Stimulated activated CD8-positive, alpha-beta memory T cell treated with anti-CD3 and anti-CD28 coated beads, Interleukin-7, amount 100 ng/mL, for 4 hours (primary cell): ENCODE data around the gene MN1.

ENCODE experiments used
- DNase-seq, 2 donors: peaks; one replicate each; pipeline ENCODE4 v3.0.0-alpha.2; 2020; ENCODE audit warnings: low read depth in 2 of 2

The MN1 gene

DNA sequence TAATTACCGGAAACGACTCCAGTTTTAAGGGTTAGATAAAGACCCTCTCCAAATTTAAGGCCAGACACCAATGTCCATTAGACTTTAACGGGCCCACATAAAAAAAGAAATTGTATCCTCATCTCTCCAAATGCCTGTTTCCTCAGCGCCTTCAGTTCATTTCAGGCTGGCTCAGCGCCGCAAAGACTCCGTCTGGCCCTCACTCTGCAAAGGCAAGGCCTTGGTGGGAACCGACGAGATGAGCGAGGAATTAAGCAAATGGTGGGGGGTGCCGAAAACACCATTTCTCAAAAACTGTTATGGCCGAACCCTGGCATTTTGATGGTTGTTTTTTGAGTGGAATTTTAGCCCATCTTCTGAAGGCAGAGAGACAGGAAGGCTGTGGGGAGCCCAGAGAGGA, 15.7 kb downstream of the MN1 start:
- no peak for DNase-seq

DNA sequence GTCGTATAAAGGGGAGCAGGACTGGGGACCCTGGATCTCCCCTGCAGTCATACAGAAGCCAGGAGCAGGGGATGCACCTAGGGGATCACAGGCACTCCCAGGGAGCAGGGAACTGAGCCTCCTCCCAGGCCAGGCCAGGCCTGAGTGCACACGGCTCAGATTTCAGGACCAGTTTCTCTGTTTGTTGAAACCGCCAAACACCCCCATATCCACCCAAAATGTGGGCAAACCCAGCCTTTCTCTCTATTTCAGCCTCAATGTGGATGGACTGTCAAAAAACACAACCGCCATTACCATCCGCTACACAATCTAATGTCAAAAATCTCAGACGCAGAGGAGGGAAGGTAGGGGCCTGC, 17.5 kb downstream of the MN1 start:
- no peak for DNase-seq

DNA sequence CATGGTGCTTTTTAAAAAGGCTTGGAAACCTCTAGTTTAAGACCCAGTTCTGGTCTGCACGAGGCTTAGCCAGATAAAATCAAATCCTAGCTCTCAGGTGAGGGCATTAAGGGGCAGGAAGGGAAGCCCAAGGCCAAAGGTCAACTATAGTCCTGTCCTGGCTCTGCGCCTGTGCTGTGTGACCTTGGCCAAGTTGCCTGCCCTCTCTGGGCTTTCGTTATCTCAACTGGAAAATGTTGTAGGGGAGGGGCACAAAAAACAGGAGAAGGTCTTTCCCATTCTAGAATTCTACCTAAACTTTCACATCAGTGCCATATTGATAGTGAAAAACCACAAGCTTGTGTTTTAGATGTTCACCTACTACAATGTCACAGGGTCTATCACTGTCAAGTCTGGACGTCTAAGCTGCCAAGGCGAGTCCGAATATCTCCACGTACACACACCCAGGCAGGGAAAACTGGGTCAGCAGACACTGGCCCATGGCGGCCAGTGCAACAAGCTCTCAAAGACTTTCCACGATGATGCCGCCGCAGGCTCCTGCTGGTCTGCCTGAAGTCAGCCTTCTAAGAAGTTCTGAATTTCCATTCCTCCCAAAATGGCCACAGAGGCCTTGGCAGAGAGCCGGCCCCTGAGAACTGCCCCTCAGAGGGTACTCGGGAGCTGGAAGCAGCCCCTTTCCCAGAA, 18.0 kb downstream of the MN1 start:
- no peak for DNase-seq

DNA sequence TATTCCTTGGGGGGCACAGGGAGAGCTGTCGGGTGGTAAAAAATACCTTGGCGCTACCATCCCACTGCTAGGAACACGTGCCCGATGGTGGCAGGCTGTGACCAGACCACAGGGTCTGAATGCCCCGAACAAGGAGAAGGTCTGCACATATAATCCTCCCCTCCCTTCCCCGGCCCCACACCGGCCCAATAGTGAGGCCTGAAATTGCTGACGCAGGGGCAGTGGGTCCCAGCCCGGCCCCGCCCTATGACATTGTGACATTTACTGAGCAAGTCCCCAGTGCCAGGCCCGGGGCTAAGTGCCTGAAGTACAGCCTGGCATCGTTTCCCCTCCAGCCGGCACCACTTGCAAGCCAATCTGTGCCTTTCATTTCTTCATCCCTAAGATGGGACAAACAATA, 19.5 kb downstream of the MN1 start:
- no peak for DNase-seq

DNA sequence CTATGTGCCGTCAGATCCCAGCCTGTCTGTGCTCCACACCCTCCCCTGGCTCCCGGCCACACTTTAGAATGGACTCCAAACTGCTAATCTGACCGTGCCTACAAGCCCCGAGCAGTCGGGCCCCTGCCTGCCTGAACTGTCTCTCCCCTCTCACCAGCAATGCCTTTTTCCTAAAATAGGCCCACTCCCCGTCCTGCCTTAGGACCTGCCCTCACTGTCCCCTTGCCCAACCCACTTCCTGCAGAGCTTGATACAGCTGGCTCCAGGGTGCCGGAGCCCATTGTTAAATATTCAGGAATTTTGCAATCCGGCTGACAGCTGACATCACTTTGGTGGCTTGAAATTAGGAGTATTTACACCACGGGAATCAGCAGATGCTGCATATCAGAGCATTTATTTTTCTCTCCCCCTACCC, 21.4 kb downstream of the MN1 start:
- no peak for DNase-seq

DNA sequence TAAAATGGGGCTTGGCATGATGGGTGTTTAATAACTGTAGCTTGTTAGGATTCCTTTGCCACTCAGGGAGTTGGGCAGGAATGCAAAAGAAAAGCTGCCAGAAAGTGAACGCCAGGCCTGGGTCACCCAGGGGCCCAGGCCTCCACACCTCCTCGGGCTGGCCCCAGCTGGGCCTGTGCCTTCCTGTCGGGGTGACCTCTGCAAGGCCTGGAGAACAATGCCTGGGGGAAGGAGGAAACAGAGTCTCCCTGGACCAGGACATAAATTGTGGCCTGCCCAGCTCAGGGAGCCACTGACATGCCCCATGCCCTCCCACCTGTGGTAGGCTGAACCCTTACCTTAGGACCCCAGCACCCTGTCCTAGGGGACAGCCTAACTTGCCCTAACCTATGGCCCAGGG, 21.9 kb downstream of the MN1 start:
- no peak for DNase-seq

DNA sequence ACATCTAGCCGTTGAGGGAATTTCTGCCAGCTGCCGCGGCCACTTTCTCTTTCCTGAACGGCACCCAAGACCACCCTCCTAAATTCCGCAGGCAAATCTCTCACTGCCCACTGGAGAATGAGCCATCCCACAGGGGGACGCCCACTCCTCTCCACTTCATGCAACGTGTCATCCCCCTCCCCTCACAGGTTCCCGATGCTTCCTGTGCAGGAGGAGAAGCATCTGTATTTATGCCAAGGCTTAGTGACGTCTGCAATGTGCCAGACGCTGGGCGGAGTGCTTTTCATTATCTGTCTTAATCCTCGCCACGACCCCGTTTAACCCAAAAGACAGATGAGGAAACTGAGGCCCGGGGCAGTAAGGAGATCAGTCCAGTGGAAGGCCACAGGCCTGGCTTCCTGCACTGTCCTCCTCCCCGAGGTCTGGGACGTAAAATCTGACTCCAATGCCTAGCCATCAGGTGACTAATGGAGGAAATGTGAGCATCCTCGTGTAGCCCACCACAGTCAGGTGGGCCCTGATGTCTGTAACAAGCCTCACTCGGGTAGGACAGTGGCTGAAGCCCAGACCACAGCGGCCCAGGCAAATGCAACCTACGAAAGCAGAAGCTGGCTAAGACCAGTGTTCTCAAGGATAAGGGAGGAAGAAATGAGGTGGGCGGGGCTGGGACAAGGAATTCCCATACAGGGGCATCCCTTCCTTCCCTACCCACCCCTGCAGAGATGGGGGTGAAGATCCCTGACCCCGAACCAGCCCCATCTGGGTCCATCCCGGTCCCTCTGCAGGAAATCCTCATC, 23.1 kb downstream of the MN1 start:
- no peak for DNase-seq

DNA sequence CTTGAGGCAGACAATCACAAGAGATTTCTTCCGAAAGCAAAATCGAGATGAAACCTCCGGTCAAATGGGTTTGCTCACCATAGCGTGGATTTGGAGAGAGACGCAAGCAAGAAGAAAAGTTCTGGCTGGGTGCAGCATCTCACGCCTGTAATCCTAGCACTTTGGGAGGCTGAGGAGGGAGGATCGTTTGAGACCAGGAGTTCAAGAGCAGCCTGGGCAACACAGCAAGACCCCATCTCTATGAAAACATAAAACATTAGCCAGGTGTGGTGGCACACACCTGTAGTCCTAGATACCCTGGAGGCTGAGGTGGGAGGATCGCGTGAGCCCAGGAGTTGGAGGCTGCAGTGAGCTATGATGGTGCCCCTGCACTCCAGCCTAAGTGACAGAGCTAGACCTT, 24.4 kb downstream of the MN1 start:
- no peak for DNase-seq

DNA sequence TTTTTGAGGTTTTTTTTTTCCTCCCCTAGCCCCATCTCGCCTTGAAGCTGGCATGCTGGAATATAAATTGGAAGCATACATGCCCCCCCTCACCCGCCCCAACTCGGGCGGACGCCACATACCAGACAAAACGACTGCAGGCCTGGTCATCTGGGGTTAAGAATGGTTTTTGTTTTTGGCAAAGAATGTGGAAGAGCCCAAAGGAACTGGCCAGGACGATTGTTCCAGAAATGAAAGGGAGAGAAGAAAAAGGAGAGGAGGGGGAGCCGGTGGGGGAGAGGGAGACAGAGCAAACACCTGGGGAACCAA, 25.0 kb downstream of the MN1 start:
- DNase-seq, result no peak

DNA sequence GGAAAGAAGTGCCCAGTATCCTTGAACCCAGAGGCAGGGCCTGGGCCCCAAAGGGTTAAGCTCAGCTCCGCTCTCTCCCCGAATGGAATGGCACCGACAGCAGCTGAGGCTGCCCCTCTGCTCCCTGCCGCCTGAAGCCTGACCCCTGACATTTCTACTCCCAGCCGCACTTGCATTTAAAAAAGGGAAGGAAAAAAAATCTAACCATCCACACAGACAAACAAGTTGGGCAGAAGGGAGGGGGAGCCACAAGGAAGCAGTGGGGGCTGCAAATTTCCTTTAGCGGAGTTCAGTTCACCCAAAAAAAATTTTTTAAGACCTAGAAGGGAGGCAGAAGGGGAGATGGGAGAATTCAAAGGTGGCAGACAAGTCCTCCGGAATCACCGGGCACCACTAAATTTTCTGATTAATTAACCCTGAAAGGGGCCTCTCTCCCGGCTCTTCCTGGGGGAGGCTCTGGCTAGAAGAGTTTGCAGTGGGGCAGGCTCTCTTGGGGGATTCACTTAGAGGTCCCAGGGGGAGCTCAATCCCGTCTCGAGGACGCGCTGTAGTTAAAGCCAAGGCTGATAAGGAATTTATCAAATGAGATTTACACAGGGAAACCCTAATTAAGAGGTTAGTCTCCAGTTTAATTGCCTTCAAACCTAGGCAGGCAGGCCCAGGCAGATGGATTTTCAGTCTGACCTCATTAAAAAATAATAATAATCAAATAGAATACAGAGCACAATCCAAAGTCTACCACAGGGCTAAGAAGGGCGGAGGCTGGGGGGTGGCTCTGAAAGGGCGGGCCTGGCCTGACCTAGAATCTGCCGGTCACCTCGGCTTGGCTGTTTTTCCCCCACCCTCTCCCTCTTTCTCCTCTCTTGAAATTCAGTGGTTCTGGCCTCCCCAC, 25.6 kb downstream of the MN1 start:
- DNase-seq, result no peak

DNA sequence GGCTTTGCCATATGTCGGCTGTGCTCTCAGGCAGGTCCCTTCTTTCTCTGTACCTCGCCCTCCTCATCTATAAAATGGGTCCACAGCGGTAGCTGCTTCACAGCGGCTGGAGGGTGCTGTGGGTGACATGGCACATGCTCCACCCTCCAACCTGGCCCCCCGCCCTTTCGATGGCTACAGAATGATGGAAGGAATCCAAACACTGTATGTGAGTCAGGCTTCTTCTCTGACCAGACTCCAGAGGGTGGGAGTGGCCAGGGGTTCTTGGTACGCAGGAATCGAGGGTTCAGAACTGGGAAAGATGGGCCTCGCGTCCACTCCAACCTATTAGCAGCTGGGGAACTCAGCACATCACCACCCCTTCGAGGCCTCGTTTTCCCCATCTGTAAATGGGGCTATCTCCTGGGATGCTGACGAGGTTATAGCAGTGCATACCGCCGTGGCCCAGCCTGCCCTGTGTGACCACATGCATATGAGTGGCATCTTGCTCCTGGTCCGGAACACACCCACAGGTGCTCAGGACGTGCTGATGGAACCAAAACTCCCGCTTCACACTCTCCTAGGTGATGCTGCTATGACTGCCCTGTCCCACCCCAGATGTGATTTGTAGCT, 26.4 kb downstream of the MN1 start:
- no peak for DNase-seq

DNA sequence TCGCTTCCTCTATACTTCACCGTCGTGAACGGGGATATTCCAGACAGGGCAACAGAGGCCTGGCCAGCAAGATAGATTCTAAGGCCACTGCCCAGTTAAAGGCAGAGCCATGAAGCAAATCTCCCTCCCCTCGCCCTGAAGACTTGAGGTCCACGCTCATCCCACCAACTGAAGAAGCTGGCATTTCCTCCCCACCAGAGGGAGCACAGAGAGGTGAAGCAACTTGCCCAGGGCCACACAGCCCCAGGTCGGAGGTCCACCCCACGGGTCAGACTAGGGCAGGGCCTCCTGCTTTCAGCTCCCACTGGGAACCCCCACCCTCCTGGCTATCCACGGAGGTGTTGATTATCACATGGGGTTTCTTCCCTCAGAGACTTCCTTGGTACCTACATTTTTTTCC, 27.4 kb downstream of the MN1 start:
- DNase-seq, result no peak

DNA sequence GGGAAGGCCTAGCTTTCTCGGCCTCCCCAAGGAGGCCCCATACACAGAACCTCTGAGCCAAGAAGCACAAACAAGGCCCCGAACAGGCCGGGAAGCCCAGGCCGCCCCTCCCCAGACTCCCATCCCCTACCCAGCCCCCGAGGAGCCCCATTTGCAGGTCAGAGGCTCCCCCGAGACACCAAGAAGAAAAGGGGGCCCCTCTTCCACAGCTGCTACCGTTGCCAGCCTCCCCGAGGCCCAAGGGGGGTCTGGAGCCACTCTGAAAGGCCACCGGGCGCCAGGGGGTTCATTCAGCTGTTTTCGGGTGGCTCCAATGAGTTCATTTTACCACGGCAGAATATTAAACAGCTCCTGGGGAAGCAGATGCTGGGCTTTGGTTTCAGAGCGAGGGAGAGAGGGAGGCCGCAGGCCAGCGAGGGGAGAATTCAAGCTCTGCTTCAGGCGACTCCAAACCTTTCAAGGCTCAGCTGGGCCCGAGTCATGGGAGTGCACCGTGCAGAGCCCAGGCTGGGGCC, 28.5 kb downstream of the MN1 start:
- no peak for DNase-seq

DNA sequence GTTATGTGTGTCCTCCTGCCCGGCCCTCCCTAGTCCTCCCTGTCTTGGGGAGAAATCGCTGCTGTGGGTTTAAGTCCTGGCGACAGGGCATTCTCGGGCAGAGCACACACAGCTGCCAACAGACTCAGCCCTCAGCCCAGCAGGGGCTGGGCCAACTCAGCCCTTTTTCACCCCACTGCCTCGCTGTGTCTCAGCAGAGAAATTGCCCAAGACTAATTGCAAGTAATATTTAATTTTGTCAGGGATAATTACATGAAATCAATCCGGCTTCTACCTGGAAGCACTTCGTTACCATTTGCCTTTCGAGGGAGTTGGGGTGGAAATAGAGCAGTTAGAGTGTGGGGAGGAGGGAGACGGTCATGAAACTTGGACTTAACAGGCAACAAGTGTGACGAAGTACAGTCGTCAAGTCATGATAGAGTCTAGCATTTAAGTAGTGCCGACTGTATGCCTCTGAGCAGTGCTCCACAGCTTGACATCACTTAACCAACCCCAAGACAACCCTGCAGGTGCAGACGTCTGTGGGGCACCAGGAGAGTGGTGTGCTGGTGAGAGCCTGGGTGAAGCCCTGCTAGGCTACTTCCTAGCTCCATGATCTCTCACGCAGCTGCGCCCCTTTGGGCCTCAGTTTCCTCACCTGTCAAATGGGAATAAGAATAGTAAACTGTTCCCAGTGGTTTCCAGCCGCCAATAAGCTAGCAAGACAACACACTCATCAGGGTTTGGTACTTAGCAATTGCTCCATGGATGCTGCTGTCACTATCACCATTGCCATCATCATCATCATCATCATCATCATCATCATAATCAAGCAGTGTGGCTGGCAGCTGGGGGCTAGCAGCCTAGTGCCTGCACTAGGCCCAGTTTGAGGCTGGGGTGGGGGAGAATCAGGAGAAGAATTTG, 29.2 kb downstream of the MN1 start:
- no peak for DNase-seq

DNA sequence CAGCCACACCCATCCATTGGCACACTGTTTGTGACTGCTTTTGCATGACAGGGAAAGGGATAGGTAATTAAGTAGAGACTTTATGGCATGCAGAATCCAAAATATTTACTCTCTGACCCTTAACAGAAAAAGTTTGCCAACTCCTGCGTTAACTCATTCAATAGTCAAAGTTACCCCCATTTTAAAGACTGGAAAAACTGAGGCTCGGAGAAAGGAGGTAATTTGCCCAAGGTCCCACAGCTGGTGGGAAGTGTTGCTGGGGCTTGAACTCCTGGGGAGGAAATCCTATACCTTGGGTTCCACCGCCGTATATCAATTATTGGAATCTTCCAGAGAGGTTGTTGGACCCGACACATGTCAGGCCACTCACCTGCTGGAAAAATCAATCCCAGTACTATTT, 29.9 kb downstream of the MN1 start:
- no peak for DNase-seq

DNA sequence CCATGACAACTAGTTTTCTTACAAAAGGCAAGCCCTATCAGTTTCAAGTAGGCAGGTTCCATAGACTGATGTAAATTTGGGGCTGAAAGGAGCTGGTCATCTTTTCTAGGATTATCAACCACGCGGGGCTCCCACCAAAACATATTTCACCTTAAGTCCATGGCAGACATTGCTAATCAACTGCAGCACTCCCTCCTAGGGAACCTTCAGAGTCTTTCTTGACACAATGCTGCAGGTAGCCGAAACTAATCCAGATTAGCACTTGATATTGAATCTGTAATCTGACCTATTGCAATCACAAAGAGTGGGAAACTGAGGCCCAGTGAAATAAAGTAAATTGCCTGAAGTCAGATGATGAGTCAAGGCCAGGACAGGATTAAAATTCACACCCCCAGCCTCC, 32.5 kb downstream of the MN1 start:
- no peak for DNase-seq

DNA sequence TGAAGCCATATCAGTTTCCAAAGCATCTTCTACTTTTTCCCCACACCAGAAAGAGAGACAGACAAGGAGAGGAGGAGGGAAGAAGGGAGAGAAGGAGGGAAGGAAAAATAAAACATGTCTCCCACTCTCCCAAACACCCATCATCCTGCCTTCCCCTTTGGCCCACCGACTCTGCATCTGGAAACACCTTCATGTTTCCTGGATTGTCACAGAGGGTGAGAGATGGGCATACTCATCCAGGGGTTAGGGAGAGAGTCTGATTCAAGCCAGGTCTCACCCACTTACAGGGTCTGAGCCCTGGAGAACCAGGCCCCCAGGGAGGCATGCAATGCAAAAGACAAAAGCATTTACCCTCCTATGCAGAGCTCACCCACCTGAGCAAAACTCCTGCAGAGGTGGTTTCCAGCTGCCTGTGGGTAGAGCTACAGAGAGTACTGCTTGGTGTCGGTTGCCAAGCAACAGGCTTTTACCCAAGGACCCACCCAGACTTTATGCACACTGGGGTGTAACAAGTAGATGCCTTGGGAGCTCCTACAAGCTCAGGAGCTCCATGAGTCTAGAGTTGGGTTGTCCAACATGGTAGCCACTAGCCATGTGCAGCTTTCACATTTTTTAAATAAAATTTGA, 33.4 kb downstream of the MN1 start:
- no peak for DNase-seq

DNA sequence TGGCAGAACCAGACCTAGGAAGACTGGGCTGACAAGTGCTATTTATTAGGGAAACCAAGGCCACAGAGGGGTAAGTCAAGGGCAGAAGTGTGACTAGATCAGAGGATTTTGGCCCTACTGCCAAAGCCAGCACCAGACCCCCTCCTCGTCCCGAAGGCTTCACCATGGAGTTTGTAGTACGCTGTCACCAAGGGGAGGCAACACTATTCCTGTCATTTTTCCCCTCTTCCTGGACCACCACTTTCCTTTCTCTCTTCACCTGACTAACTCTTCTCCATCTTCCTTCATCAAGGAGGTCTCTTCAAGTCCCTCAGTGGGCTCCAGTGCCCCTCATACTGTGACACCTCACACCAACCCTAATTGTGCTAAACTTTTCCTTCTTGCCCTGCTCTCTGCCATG, 34.9 kb downstream of the MN1 start:
- no peak for DNase-seq

DNA sequence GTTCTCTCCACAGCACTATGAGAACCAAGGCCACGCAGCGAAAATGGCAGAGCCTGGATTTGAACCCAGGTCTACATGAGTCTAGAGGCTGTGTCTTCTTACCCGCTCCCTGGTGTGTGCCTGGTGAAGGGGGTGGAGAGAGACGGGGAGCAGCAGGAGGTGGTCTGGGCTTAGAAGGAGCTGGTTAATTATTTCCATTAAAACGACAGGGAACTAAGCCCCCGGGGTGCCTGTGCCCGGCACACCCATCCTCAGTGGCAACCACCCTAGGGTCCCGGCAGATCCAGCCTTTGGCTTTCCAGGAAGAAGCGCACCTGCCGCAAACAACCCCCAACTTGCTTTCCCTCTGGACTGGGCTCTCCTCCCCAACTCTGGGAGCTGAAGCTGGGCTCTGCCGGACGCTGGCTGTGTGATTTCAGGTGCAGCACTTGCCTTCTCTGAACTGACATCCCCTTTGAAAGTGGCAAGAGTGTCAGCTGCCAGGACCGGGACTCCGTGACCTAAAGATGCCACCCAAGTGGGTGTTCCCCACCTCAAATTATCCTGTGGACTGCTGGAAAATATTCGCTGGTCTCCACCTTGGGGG, 35.8 kb downstream of the MN1 start:
- no peak for DNase-seq

DNA sequence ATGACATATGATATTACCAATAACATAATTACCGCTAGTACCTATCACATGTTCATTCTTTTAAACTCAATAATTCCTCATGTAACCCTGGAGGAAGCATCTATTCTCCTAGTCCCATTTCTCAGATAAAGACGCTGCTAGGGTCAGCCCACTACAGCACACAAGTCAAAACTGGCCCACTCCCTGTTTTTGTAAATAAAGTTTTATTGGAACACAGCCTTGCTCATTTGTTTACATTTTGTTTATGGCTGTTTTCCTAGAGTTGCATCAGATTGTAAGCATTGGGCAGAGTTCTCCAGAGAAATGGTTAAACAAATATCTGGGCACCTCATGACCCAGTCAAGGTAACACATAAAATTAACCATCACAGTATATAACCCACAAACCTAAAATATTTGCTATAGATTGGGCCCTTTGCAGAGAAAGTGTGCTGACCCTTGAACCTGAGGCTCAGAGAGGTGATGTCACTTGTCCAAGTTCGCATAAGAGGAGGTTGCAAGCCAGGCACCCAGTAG, 36.8 kb downstream of the MN1 start:
- no peak for DNase-seq
